Astrocyte (in vitro differentiated cells and primary cell): ENCODE measurements around the gene CNKSR3. TPM values are rescaled to one million over a fixed set of nuclear protein-coding genes. Genes with fewer than 3 reads are reported as not detected.

Experiments used
- DNase-seq: peaks from one replicate; pipeline ENCODE4 v3.0.0-alpha.2; 2010; ENCODE audit warnings: low read depth
- FAIRE-seq: peaks from 2 replicates; lab custom pipeline; 2011; peaks lifted over from hg19 to GRCh38; lab: Jason Lieb, UNC
- H2AFZ ChIP-seq: 2 replicates; pipeline ENCODE4 v1.6.0; 2012; ENCODE audit warnings: low read depth, low read length, inconsistent platforms
- H3K27ac ChIP-seq: 2 replicates; pipeline ENCODE4 v1.5.1; 2011; ENCODE audit warnings: low read depth, low read length, inconsistent platforms
- H3K27me3 ChIP-seq: 2 replicates; pipeline ENCODE4 v1.6.0; 2011; ENCODE audit warnings: low read length, inconsistent platforms; ENCODE audit not compliant: insufficient read depth
- H3K36me3 ChIP-seq: 2 replicates; pipeline ENCODE4 v1.5.1; 2011; ENCODE audit warnings: low read length, inconsistent platforms; ENCODE audit not compliant: insufficient read depth
- H3K4me1 ChIP-seq: 2 replicates; pipeline ENCODE4 v1.5.1; 2011; ENCODE audit warnings: low read length, inconsistent platforms; ENCODE audit not compliant: insufficient read depth
- H3K4me2 ChIP-seq: 2 replicates; pipeline ENCODE4 v1.6.0; 2012; ENCODE audit warnings: low read length, inconsistent platforms
- H3K4me3 ChIP-seq: 2 replicates; pipeline ENCODE4 v1.5.1; 2011; ENCODE audit warnings: low read depth, mild to moderate bottlenecking, low read length, inconsistent platforms; ENCODE audit not compliant: insufficient read depth
- H3K79me2 ChIP-seq: 2 replicates; pipeline ENCODE4 v1.6.0; 2012; ENCODE audit warnings: mild to moderate bottlenecking, low read length, inconsistent platforms; ENCODE audit not compliant: insufficient read depth
- H3K9ac ChIP-seq: 2 replicates; pipeline ENCODE4 v1.6.0; 2012; ENCODE audit warnings: mild to moderate bottlenecking, low read length, inconsistent platforms
- H3K9me3 ChIP-seq: 2 replicates; pipeline ENCODE4 v1.5.1; 2012; ENCODE audit warnings: low read depth, mild to moderate bottlenecking, low read length, inconsistent platforms; ENCODE audit not compliant: insufficient read depth
- H4K20me1 ChIP-seq: 2 replicates; pipeline ENCODE4 v1.6.0; 2012; ENCODE audit warnings: low read length, inconsistent platforms; ENCODE audit not compliant: insufficient read depth
- H3K27ac Mint-ChIP-seq: one replicate; pipeline ENCODE4 v1.8.0; 2021; ENCODE audit warnings: mild to moderate bottlenecking, mixed read lengths; ENCODE audit not compliant: unreplicated experiment
- H3K27me3 Mint-ChIP-seq: one replicate; pipeline ENCODE4 v1.8.0; 2021; ENCODE audit warnings: low read depth, mixed read lengths; ENCODE audit not compliant: unreplicated experiment
- H3K36me3 Mint-ChIP-seq: one replicate; pipeline ENCODE4 v1.8.0; 2021; ENCODE audit warnings: low read depth, mixed read lengths; ENCODE audit not compliant: unreplicated experiment
- H3K4me1 Mint-ChIP-seq: one replicate; pipeline ENCODE4 v1.8.0; 2021; ENCODE audit warnings: low read depth, mixed read lengths; ENCODE audit not compliant: unreplicated experiment
- H3K4me3 Mint-ChIP-seq: one replicate; pipeline ENCODE4 v1.8.0; 2021; ENCODE audit warnings: mild to moderate bottlenecking, moderate library complexity, mixed read lengths; ENCODE audit not compliant: unreplicated experiment
- H3K9me3 Mint-ChIP-seq: one replicate; pipeline ENCODE4 v1.8.0; 2021; ENCODE audit warnings: mild to moderate bottlenecking, mixed read lengths; ENCODE audit not compliant: unreplicated experiment
- CTCF ChIP-seq: IDR thresholded peaks from 2 replicates; pipeline ENCODE4 v1.5.1; 2011; ENCODE audit warnings: low read depth, mild to moderate bottlenecking, inconsistent platforms, low read length, moderate library complexity; ENCODE audit not compliant: insufficient read depth
- EZH2 ChIP-seq: IDR thresholded peaks from 2 replicates; pipeline ENCODE4 v1.6.1; 2012; ENCODE audit warnings: mild to moderate bottlenecking, low read length, inconsistent platforms; ENCODE audit not compliant: insufficient read depth
- total RNA-seq: library from RNA; stranded (reverse); gene quantifications from 2 replicates; pipeline ENCODE4 v1.2.1, GENCODE V29; 2021

Gene CNKSR3
- total RNA-seq, 1 donor from 2014 or later = 11.1 TPM

- DNase-seq (no peak), FAIRE-seq (no peak)
- Histone ChIP-seq H3K79me2 (no peaks in the 10 kb centered on the region), H3K4me2 (no peak overlapping the region), H3K9me3 (no peaks in the 10 kb centered on the region), H3K4me3 (no peak overlapping the region), H3K27ac (no peak overlapping the region), H2AFZ (no peak overlapping the region), H4K20me1 (no peaks in the 10 kb centered on the region), H3K4me1 (peaks cover 20% of the 10 kb centered on the region), H3K9ac (no peak overlapping the region), H3K36me3 (peaks cover 4% of the 10 kb centered on the region), H3K27me3 (no peaks in the 10 kb centered on the region)
- Mint-ChIP-seq H3K4me1 (peaks cover 11% of the 10 kb centered on the region), H3K36me3 (peaks cover 8% of the 10 kb centered on the region), H3K27me3 (no peaks in the 10 kb centered on the region), H3K4me3 (no peak overlapping the region), H3K9me3 (peaks cover 2% of the 10 kb centered on the region), H3K27ac (no peak overlapping the region)
- TF ChIP-seq EZH2 (no peak), CTCF (no peak)
Observed at GRCh38 chr6:154445417-154445816, 65.1 kb downstream of the CNKSR3 start.

- H3K9ac ChIP-seq = no peak overlapping the region
- H3K27me3 ChIP-seq = no peaks in the 10 kb centered on the region
- TF ChIP-seq CTCF (no peak), EZH2 (no peak)
- H3K4me1 ChIP-seq = no peaks in the 10 kb centered on the region
- H3K27ac Mint-ChIP-seq = no peak overlapping the region
- H3K27ac ChIP-seq = no peak overlapping the region
- H4K20me1 ChIP-seq = no peaks in the 10 kb centered on the region
- H3K27me3 Mint-ChIP-seq = no peaks in the 10 kb centered on the region
- peaks cover 7% of the 10 kb centered on the region for H3K4me1 Mint-ChIP-seq
- no peak for DNase-seq
- H3K9me3 ChIP-seq = no peaks in the 10 kb centered on the region
- no peaks in the 10 kb centered on the region for H3K79me2 ChIP-seq
- no peak overlapping the region for H3K4me3 ChIP-seq
- peaks cover 12% of the 10 kb centered on the region for H3K36me3 Mint-ChIP-seq
- H3K36me3 ChIP-seq = peaks cover 4% of the 10 kb centered on the region
- H3K4me3 Mint-ChIP-seq = no peak overlapping the region
- FAIRE-seq = no peak
- H3K9me3 Mint-ChIP-seq = peaks cover 2% of the 10 kb centered on the region
- H2AFZ ChIP-seq = no peak overlapping the region
- H3K4me2 ChIP-seq = no peak overlapping the region
Observed at GRCh38 chr6:154441995-154442310, 68.5 kb downstream of the CNKSR3 start.

GRCh38 chr6:154440422-154441043 lies 70.0 kb downstream of the CNKSR3 start:
- Mint-ChIP-seq H3K27me3 (no peaks in the 10 kb centered on the region), H3K9me3 (peaks cover 2% of the 10 kb centered on the region), H3K4me3 (no peak overlapping the region), H3K27ac (no peak overlapping the region), H3K4me1 (peaks cover 7% of the 10 kb centered on the region), H3K36me3 (peaks cover 25% of the 10 kb centered on the region)
- Histone ChIP-seq H3K27ac (no peak overlapping the region), H4K20me1 (no peaks in the 10 kb centered on the region), H3K4me3 (no peak overlapping the region), H3K4me2 (no peak overlapping the region), H3K27me3 (no peaks in the 10 kb centered on the region), H3K79me2 (no peaks in the 10 kb centered on the region), H3K9me3 (no peaks in the 10 kb centered on the region), H3K4me1 (no peaks in the 10 kb centered on the region), H2AFZ (no peak overlapping the region), H3K9ac (no peak overlapping the region), H3K36me3 (peaks cover 4% of the 10 kb centered on the region)
- TF ChIP-seq CTCF = no peak
- TF ChIP-seq EZH2 = no peak
- no peak for FAIRE-seq
- no peak for DNase-seq
